Fibroblast of skin of left biceps (primary cell): ENCODE measurements around the gene MRPL11.

Experiments
- DNase-seq, 2 experiments: peaks; one replicate each; pipeline ENCODE4 v3.0.0-alpha.2; 2013; ENCODE audit warnings: low read depth in 2 of 2

MRPL11 gene

GRCh38 chr11:66388780-66389386, 49.8 kb downstream of the MRPL11 start:
- DNase-seq = peak in 1 of 2 experiments; percentile 23

GRCh38 chr11:66386171-66387069, 52.2 kb downstream of the MRPL11 start:
- DNase-seq = peak; percentile 53 to 57
